Measurements from ENCODE around the gene ELAPOR2. TPM values are rescaled to one million over a fixed set of nuclear protein-coding genes. Genes with fewer than 3 reads are reported as not detected.

Gene ELAPOR2
- total and polyA plus RNA-seq, 9 donors = 2.0 to 11.3 (median 6.1) TPM

GRCh38 chr7:87021285-87021684, 38.2 kb downstream of the ELAPOR2 start:
- Histone ChIP-seq H3K9me3 (no peaks in the 10 kb centered on the region), H3K27me3 (no peaks in the 10 kb centered on the region), H3K4me1 (ENCODE audit: insufficient read depth) (no peaks in the 10 kb centered on the region), H3K36me3 (no peaks in the 10 kb centered on the region), H3K27ac (no peak overlapping the region), H3K4me3 (no peak overlapping the region)
- WGBS, 3 donors = 68 to 74% (median 73%) methylated on average over 2 of the region's 2 CpGs
- intact Hi-C loops (cut with DNase I) = no loop called here
- no peak for DNase-seq
- TF ChIP-seq EP300 (IDR thresholded peaks at IDR 0.05) = no peak
- TF ChIP-seq POLR2A (IDR thresholded peaks at IDR 0.05) = no peak
- TF ChIP-seq CTCF (IDR thresholded peaks at IDR 0.05) = no peak

- H3K4me1 ChIP-seq (ENCODE audit: insufficient read depth) = no peaks in the 10 kb centered on the region
- H3K36me3 ChIP-seq = no peaks in the 10 kb centered on the region
- intact Hi-C loops (cut with DNase I) = no loop called here
- WGBS, 3 donors = 80 to 84% (median 80%) methylated on average over 4 of the region's 4 CpGs
- TF ChIP-seq POLR2A (IDR thresholded peaks at IDR 0.05) (no peak), CTCF (IDR thresholded peaks at IDR 0.05) (no peak), EP300 (IDR thresholded peaks at IDR 0.05) (no peak)
- H3K4me3 ChIP-seq = no peak overlapping the region
- DNase-seq = no peak
- no peaks in the 10 kb centered on the region for H3K27me3 ChIP-seq
- no peak overlapping the region for H3K27ac ChIP-seq
- no peaks in the 10 kb centered on the region for H3K9me3 ChIP-seq
Observed at GRCh38 chr7:87016606-87017005, 42.8 kb downstream of the ELAPOR2 start.

GRCh38 chr7:87013840-87014190, 45.6 kb downstream of the ELAPOR2 start:
- no peak for DNase-seq
- Histone ChIP-seq H3K36me3 (no peaks in the 10 kb centered on the region), H3K4me3 (no peak overlapping the region), H3K4me1 (ENCODE audit: insufficient read depth) (no peaks in the 10 kb centered on the region), H3K9me3 (no peaks in the 10 kb centered on the region), H3K27ac (no peak overlapping the region), H3K27me3 (no peaks in the 10 kb centered on the region)
- TF ChIP-seq EP300 (IDR thresholded peaks at IDR 0.05) (no peak), POLR2A (IDR thresholded peaks at IDR 0.05) (no peak), CTCF (IDR thresholded peaks at IDR 0.05) (no peak)
- 68 to 84% (median 71%) methylated on average over 2 of the region's 2 CpGs for WGBS, 3 donors
- intact Hi-C loops (cut with DNase I) = no loop called here

- 72 to 79% (median 73%) methylated on average over 3 of the region's 3 CpGs for WGBS, 3 donors
- no peak for TF ChIP-seq CTCF (IDR thresholded peaks at IDR 0.05)
- TF ChIP-seq POLR2A (IDR thresholded peaks at IDR 0.05) = no peak
- no peak for TF ChIP-seq EP300 (IDR thresholded peaks at IDR 0.05)
Observed at GRCh38 chr7:87013136-87013839, 46.2 kb downstream of the ELAPOR2 start.

More at GRCh38 chr7:87013136-87013839, 46.2 kb downstream of the ELAPOR2 start:
- H3K4me3 ChIP-seq = no peak overlapping the region
- DNase-seq = no peak
- H3K27me3 ChIP-seq = no peaks in the 10 kb centered on the region
- no peaks in the 10 kb centered on the region for H3K4me1 ChIP-seq (ENCODE audit: insufficient read depth)
- no peaks in the 10 kb centered on the region for H3K36me3 ChIP-seq
- no peak overlapping the region for H3K27ac ChIP-seq
- intact Hi-C loops (cut with DNase I) = no loop called here
- H3K9me3 ChIP-seq = no peaks in the 10 kb centered on the region

Other genes with a start within 250 kb of the ELAPOR2 start
- gene DMTF1, start 92.8 kb upstream of the ELAPOR2 start, total RNA-seq = 100 to 1,000 TPM in 1 of 7 donors, 10 to 100 TPM in 6; 59.9 to 107 (median 84.2) TPM
- 10 to 100 TPM; 38.2 to 64.5 TPM for gene DMTF1, start 92.8 kb upstream of the ELAPOR2 start, polyA plus RNA-seq
- 10 to 100 TPM; 23.4 to 57.8 (median 26.7) TPM for gene TMEM243, start 160.1 kb upstream of the ELAPOR2 start, total RNA-seq
- gene TMEM243, start 160.1 kb upstream of the ELAPOR2 start, polyA plus RNA-seq = 10 to 100 TPM; 32.7 to 40.2 TPM